Mammary epithelial cell (primary cell): ENCODE measurements around the gene SHB.

ENCODE experiments used
- CTCF ChIP-seq, 2 donors: IDR thresholded peaks in 1 of 2; conservative IDR thresholded peaks in 1 of 2; 2 replicates each; pipeline ENCODE4 v1.5.1; 2011 to 2012; ENCODE audit warnings: inconsistent platforms in 2 of 2, low read length in 2 of 2, mild to moderate bottlenecking in 2 of 2, control low read depth in 1 of 2, low read depth in 1 of 2; ENCODE audit not compliant: insufficient read depth in 1 of 2; ENCODE audit errors: extremely low read depth in 1 of 2
- EZH2 ChIP-seq: IDR thresholded peaks from 2 replicates; pipeline ENCODE4 v1.6.1; 2012; ENCODE audit warnings: low read length, inconsistent platforms, borderline replicate concordance

DNA sequence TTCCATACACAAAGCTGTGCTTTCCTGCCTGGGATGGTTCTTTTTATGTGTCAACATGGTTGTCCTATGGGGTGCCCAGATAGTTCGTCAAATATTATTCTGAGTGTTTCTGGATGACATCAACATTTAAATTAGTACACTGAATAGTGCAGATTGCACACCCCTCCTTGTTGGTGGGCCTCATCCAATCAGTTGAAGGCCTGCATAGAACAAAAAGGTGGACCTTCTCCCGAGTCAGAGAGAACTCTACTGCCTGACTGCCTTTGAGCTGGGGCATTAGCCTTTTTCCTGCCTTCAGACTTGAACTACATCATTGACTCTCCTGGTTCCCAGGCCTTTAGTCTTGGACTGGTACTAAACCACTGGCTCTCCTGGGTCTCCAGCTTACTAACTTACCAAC, 80.4 kb downstream of the SHB start:
- TF ChIP-seq EZH2 (no peak), CTCF (conservative IDR thresholded peaks at IDR 0.05 in 1 of 2, IDR thresholded peaks at IDR 0.05 in 1 of 2; ENCODE audit: extremely low read depth in 1 of 2, insufficient read depth in 1 of 2, low read depth in 1 of 2, low read length in 2 of 2) (no peak)
